OCI-LY7 (cell line): Measurements from ENCODE around the gene ATP6V0C. TPM values are rescaled to one million over a fixed set of nuclear protein-coding genes. Genes with fewer than 3 reads are reported as not detected.

Experiments
- BruUV-seq: library from RNA; stranded (reverse); fragments of 400-500 nt; replicated peaks from 2 replicates; lab custom pipeline; 2021; lab: Mats Ljungman, UMichigan
- CTCF ChIA-PET: fragments of 300-600 bp; sonication (Branson Sonifier 250); formaldehyde crosslinking; loops from one replicate; lab custom pipeline; 2022; ENCODE audit warnings: antibody characterized with exemption; ENCODE audit not compliant: unreplicated experiment; lab: Charles Lee
- POLR2A ChIA-PET: fragments of 300-600 bp; sonication (Branson Sonifier 250); formaldehyde crosslinking; loops from one replicate; lab custom pipeline; 2022; ENCODE audit warnings: antibody characterized with exemption; lab: Charles Lee
- DNase-seq: peaks from one replicate; pipeline ENCODE4 v3.0.0-alpha.2; 2015; ENCODE audit warnings: low spot score
- H2AFZ ChIP-seq: fragments of 200-600 bp; sonication (generic), shearing (Covaris generic); 2 replicates; pipeline ENCODE4 v1.6.1; 2014; ENCODE audit warnings: mild to moderate bottlenecking, antibody characterized with exemption, low read length, moderate library complexity
- H3K27ac ChIP-seq: fragments of 200-600 bp; sonication (generic); 2 replicates; pipeline ENCODE4 v1.5.1; 2014; ENCODE audit warnings: mixed run types, low read depth, mild to moderate bottlenecking, moderate library complexity, low read length, inconsistent platforms; ENCODE audit not compliant: poor library complexity, severe bottlenecking
- H3K36me3 ChIP-seq: fragments of 200-600 bp; sonication (generic); 2 replicates; pipeline ENCODE4 v1.6.1; 2014; ENCODE audit warnings: mild to moderate bottlenecking, antibody characterized with exemption, low read length, moderate library complexity, mixed read lengths; ENCODE audit not compliant: insufficient read depth
- H3K4me1 ChIP-seq: fragments of 200-600 bp; sonication (generic); 2 replicates; pipeline ENCODE4 v1.5.1; 2014; ENCODE audit warnings: mild to moderate bottlenecking, low read length; ENCODE audit not compliant: insufficient read depth, poor library complexity, severe bottlenecking
- H3K4me2 ChIP-seq: fragments of 200-600 bp; sonication (generic); 2 replicates; pipeline ENCODE4 v1.6.1; 2014; ENCODE audit warnings: mild to moderate bottlenecking, low read length
- H3K4me3 ChIP-seq: fragments of 200-600 bp; sonication (generic); 2 replicates; pipeline ENCODE4 v1.5.1; 2014; ENCODE audit warnings: mild to moderate bottlenecking, low read depth, low read length; ENCODE audit not compliant: poor library complexity, severe bottlenecking
- H3K79me2 ChIP-seq: fragments of 200-600 bp; sonication (generic); 2 replicates; pipeline ENCODE4 v1.6.1; 2016; ENCODE audit warnings: low read depth, mild to moderate bottlenecking, low read length, moderate library complexity, mixed read lengths; ENCODE audit not compliant: insufficient read depth
- H3K9me2 ChIP-seq: fragments of 200-600 bp; sonication (generic); 2 replicates; pipeline ENCODE4 v1.6.1; 2016; ENCODE audit warnings: mild to moderate bottlenecking, low read length, mixed read lengths; ENCODE audit not compliant: insufficient read depth
- H3K9me3 ChIP-seq: fragments of 200-600 bp; sonication (generic); 2 replicates; pipeline ENCODE4 v1.6.1; 2014; ENCODE audit warnings: mild to moderate bottlenecking, mixed run types, low read length, mixed read lengths
- H4K20me1 ChIP-seq: fragments of 200-600 bp; sonication (generic); 2 replicates; pipeline ENCODE4 v1.6.1; 2014; ENCODE audit warnings: mild to moderate bottlenecking, antibody characterized with exemption, low read length, moderate library complexity, mixed read lengths; ENCODE audit not compliant: insufficient read depth
- CTCF ChIP-seq: fragments of 200-600 bp; sonication (generic); conservative IDR thresholded peaks from 2 replicates; pipeline ENCODE4 v1.5.1; 2014; ENCODE audit warnings: mild to moderate bottlenecking, antibody characterized with exemption, low read length, moderate library complexity, mixed read lengths
- EZH2phosphoT487 ChIP-seq: fragments of 200-600 bp; sonication (generic); IDR thresholded peaks from 2 replicates; pipeline ENCODE4 v1.6.1; 2018; ENCODE audit warnings: low read depth, borderline replicate concordance, mild to moderate bottlenecking, mixed run types, antibody characterized with exemption, low read length, moderate library complexity, mixed read lengths
- intact Hi-C: fragments of 100-400 bp; cut with micrococcal nuclease; formaldehyde crosslinking; loops from one replicate; pipeline ENCODE4 v1.10.0; 2022; ENCODE audit not compliant: unreplicated experiment
- total RNA-seq, 2 experiments: library from RNA; depleted of rRNA in 1 of 2; stranded (reverse); fragments of >200 nt in 1 of 2; shearing (Covaris generic) in 1 of 2; gene quantifications; 2 replicates each; pipeline ENCODE4 v1.2.3, GENCODE V29; 2014 to 2022

The ATP6V0C gene
- total RNA-seq, 2 experiments from 2014 or later = 16.4 to 94.3 TPM

- Histone ChIP-seq H3K27ac (peak overlapping the region; percentile 10), H3K4me3 (no peak overlapping the region), H3K9me3 (no peaks in the 10 kb centered on the region), H3K4me1 (peaks cover 63% of the 10 kb centered on the region), H3K36me3 (peaks cover 35% of the 10 kb centered on the region), H4K20me1 (no peaks in the 10 kb centered on the region), H3K9me2 (no peaks in the 10 kb centered on the region), H3K4me2 (no peak overlapping the region), H2AFZ (no peak overlapping the region), H3K79me2 (peaks cover 11% of the 10 kb centered on the region; the same call in 1 of the 2 replicates)
- CTCF ChIA-PET = no interaction called here
- TF ChIP-seq CTCF (peak; percentile 66), EZH2phosphoT487 (no peak)
- POLR2A ChIA-PET = no interaction called here
- intact Hi-C loops = loop anchor here (5.0 kb wide), 1 partner anchor 34 kb away; no protein-coding TSS in a partner anchor
- no TSS peak for BruUV-seq
- DNase-seq = peak; percentile 46
Measured at GRCh38 chr16:2465653-2466415, 47.9 kb upstream of the ATP6V0C start.

GRCh38 chr16:2466667-2467527, 46.9 kb upstream of the ATP6V0C start:
- no peak overlapping the region for H2AFZ ChIP-seq
- peaks cover 63% of the 10 kb centered on the region for H3K4me1 ChIP-seq
- no peak for TF ChIP-seq EZH2phosphoT487
- H3K4me3 ChIP-seq = peak overlapping the region; percentile 64
- CTCF ChIA-PET = no interaction called here
- POLR2A ChIA-PET = no interaction called here
- peak overlapping the region; percentile 91 for H3K4me2 ChIP-seq
- peak overlapping the region; percentile 89 for H3K27ac ChIP-seq
- no peaks in the 10 kb centered on the region for H4K20me1 ChIP-seq
- H3K9me3 ChIP-seq = no peaks in the 10 kb centered on the region
- intact Hi-C loops = loop anchor here (5.0 kb wide), 1 partner anchor 35 kb away; no protein-coding TSS in a partner anchor
- H3K9me2 ChIP-seq = no peaks in the 10 kb centered on the region
- H3K79me2 ChIP-seq = no peaks in the 10 kb centered on the region
- peak; percentile 38 for DNase-seq
- no TSS peak for BruUV-seq
- peaks cover 25% of the 10 kb centered on the region for H3K36me3 ChIP-seq

GRCh38 chr16:2467528-2468232, 46.1 kb upstream of the ATP6V0C start:
- intact Hi-C loops = loop anchor here (2.0 to 5.0 kb wide), 2 partner anchors 35 to 65 kb away; no protein-coding TSS in a partner anchor
- no peaks in the 10 kb centered on the region for H4K20me1 ChIP-seq
- TF ChIP-seq EZH2phosphoT487 = no peak
- peak; percentile 50 for TF ChIP-seq CTCF
- peak; percentile 79 for DNase-seq
- no peaks in the 10 kb centered on the region for H3K79me2 ChIP-seq
- no peaks in the 10 kb centered on the region for H3K9me2 ChIP-seq
- H3K36me3 ChIP-seq = peaks cover 17% of the 10 kb centered on the region
- H3K9me3 ChIP-seq = no peaks in the 10 kb centered on the region
- peak overlapping the region; percentile 91 for H3K4me2 ChIP-seq
- peak overlapping the region; percentile 89 for H3K27ac ChIP-seq
- H3K4me3 ChIP-seq = peak overlapping the region; percentile 64
- ChIA-PET CTCF (no interaction called here), POLR2A (interaction anchor here (0.5 to 1.0 kb wide), 5 partner anchors 9 to 287 kb away, joined by 3 to 7 read pairs (median 5); partner anchors contain the start of gene CCNF)
- BruUV-seq = no TSS peak
- H3K4me1 ChIP-seq = peaks cover 68% of the 10 kb centered on the region
- no peak overlapping the region for H2AFZ ChIP-seq
